ENCODE results near the gene KIAA1671.

DNA sequence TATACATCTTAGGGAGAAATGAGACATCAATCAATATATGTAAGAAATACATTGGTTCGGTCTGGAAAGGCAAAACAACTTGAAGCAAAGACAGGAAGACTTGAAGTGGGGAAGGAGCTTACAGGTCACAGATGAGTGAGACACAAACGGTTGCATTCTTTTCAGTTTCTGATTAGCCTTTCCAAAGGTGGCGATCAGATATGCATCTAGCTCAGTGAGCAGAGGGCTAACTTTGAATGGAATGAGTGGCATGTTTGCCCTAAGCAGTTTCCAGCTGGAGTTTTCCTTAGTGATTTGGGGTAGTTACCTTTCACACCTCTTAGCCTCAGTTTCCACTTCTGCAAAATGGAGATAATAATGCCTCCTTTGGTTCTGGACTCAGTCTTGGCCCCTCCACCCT lies 21.8 kb upstream of the KIAA1671 start:
- TF ChIP-seq EZH2 (IDR thresholded peaks at IDR 0.05; ENCODE audit: borderline replicate concordance, insufficient read depth, low read depth, low read length, poor library complexity, severe bottlenecking) = no peak
- TF ChIP-seq, protein P1, sequence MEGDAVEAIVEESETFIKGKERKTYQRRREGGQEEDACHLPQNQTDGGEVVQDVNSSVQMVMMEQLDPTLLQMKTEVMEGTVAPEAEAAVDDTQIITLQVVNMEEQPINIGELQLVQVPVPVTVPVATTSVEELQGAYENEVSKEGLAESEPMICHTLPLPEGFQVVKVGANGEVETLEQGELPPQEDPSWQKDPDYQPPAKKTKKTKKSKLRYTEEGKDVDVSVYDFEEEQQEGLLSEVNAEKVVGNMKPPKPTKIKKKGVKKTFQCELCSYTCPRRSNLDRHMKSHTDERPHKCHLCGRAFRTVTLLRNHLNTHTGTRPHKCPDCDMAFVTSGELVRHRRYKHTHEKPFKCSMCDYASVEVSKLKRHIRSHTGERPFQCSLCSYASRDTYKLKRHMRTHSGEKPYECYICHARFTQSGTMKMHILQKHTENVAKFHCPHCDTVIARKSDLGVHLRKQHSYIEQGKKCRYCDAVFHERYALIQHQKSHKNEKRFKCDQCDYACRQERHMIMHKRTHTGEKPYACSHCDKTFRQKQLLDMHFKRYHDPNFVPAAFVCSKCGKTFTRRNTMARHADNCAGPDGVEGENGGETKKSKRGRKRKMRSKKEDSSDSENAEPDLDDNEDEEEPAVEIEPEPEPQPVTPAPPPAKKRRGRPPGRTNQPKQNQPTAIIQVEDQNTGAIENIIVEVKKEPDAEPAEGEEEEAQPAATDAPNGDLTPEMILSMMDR (IDR thresholded peaks at IDR 0.05) = no peak
